Pancreas (tissue), 10 donors: ENCODE results near the gene FLVCR1. TPM values are rescaled to one million over a fixed set of nuclear protein-coding genes. Genes with fewer than 3 reads are reported as not detected.
A peak's percentile ranks its signal among the peaks of the same experiment; 100 is the strongest.
"Not testable (repeated sequence)": the region's sequence is repeated elsewhere in the genome, so short reads cannot be mapped to it uniquely, and the experiment has no call there.

Experiments used
- ATAC-seq, 4 donors: fragments of 200-7000 bp; cut with Tn5 transposase; one replicate each; pipeline versions ENCODE4 v1.8.0 to v1.9.1; 2020; ENCODE audit warnings: mild to moderate bottlenecking in 4 of 4, moderate library complexity in 4 of 4
- DNase-seq, 6 donors: peaks; one replicate each; pipeline ENCODE4 v3.0.0-alpha.2; 2020
- FAIRE-seq: peaks from 2 replicates; lab custom pipeline; 2012; peaks lifted over from hg19 to GRCh38; lab: Jason Lieb, UNC
- H3K27ac ChIP-seq, 4 donors: fragments of 200-600 bp; sonication (generic); 1 replicate in 3 of 4; 2 replicates in 1 of 4; pipeline versions ENCODE4 v1.5.0 to v1.8.0; 2020
- H3K27me3 ChIP-seq, 4 donors: fragments of 200-600 bp; one replicate each; pipeline ENCODE4 v1.8.0; 2021
- H3K36me3 ChIP-seq, 3 donors: fragments of 200-600 bp; sonication (generic) in 1 of 3; one replicate each; pipeline versions ENCODE4 v1.5.0 to v1.8.0; 2020 to 2021
- H3K4me1 ChIP-seq, 3 donors: fragments of 200-600 bp; one replicate each; pipeline ENCODE4 v1.8.0; 2021
- H3K4me3 ChIP-seq, 4 donors: fragments of 200-600 bp; sonication (generic) in 2 of 4; one replicate each; pipeline versions ENCODE4 v1.5.0 to v1.8.0; 2020 to 2021
- H3K9me3 ChIP-seq, 4 donors: fragments of 200-600 bp; one replicate each; pipeline ENCODE4 v1.8.0; 2021
- CTCF ChIP-seq, 4 donors: fragments of 200-600 bp; sonication (generic) in 3 of 4; IDR thresholded peaks; one replicate each; pipeline versions ENCODE4 v1.5.0 to v1.8.0; 2021; ENCODE audit warnings: antibody characterized with exemption in 4 of 4
- WGBS, 2 donors: extraction: QIAGEN DNeasy Blood & Tissue Kit; methylation state at CpG; one replicate each; pipeline ENCODE4 v1.1.7; 2013; 5-methylcytosine and 5-hydroxymethylcytosine counted together
- intact Hi-C, 3 donors: fragments of 100-400 bp; cut with DNase I; formaldehyde crosslinking; loops; one replicate each; pipeline versions ENCODE4 v1.11.1 to v1.14.2; 2022
- polyA plus RNA-seq, 2 donors: library from polyadenylated mRNA; stranded (reverse); fragments of 200-250 nt; gene quantifications; one replicate each; pipeline ENCODE4 v1.2.3, GENCODE V29; 2013
- total RNA-seq, 6 donors: library from RNA; stranded (reverse); fragmentation: NEBNext Ultra II Directional in 4 of 6; extraction: Animal tissue kit (Norgen Biotek cat#: 25700) in 4 of 6; gene quantifications; one replicate each; pipeline versions ENCODE4 v1.2.1 to v1.2.4, GENCODE V29; 2021 to 2023
- donor health status: healthy with polysubstance abuse.
- donor health status: DM: no; HTN: no; CAD: no; lungs with moderate emphysema.
- donor health status: DM: no; HTN: no; CAD: no.
- donor health status: control.
- donor health status: control.
- donor health status: Bipolar disorder and iron deficiency.
- donor health status: DM: yes; HTN: yes; CAD: no.
- donor health status: DM: no; HTN: no; CAD: no.
- donor health status: DM: no; HTN: no; CAD: no.
- donor health status: DM: yes; HTN: yes; CAD: no.

FLVCR1 gene
- total and polyA plus RNA-seq, 8 donors = 1.4 to 5.6 (median 3.5) TPM

GRCh38 chr1:212827831-212828278 is 30.2 kb upstream of the FLVCR1 start:
- 54 to 57% methylated on average over 5 of the region's 5 CpGs for WGBS, 2 donors
- no peak for FAIRE-seq

GRCh38 chr1:212828395-212828794 is 29.7 kb upstream of the FLVCR1 start:
- no peaks in the 10 kb centered on the region for H3K36me3 ChIP-seq
- H3K27me3 ChIP-seq = no peaks in the 10 kb centered on the region
- ATAC-seq (no peak), DNase-seq (no peak), FAIRE-seq (no peak)
- no peak for TF ChIP-seq CTCF (IDR thresholded peaks at IDR 0.05)
- H3K4me3 ChIP-seq = no peak overlapping the region
- H3K4me1 ChIP-seq = peaks cover 0 to 10% (median 0%) of the 10 kb centered on the region in 3 donors
- 77 to 87% methylated on average over 2 of the region's 2 CpGs for WGBS, 2 donors
- no peak overlapping the region for H3K27ac ChIP-seq
- intact Hi-C loops = no loop called here
- H3K9me3 ChIP-seq = no peaks in the 10 kb centered on the region

More at GRCh38 chr1:212827831-212828278, 30.2 kb upstream of the FLVCR1 start:
- peaks cover 0 to 4% (median 0%) of the 10 kb centered on the region in 3 donors for H3K4me1 ChIP-seq
- intact Hi-C loops = no loop called here
- DNase-seq = no peak
- no peak for ATAC-seq
- H3K9me3 ChIP-seq = no peaks in the 10 kb centered on the region
- no peak overlapping the region for H3K4me3 ChIP-seq
- no peaks in the 10 kb centered on the region for H3K27me3 ChIP-seq
- TF ChIP-seq CTCF (IDR thresholded peaks at IDR 0.05) = no peak
- no peak overlapping the region for H3K27ac ChIP-seq
- no peaks in the 10 kb centered on the region for H3K36me3 ChIP-seq

GRCh38 chr1:212833211-212834207 is 24.6 kb upstream of the FLVCR1 start:
- 34 to 36% methylated on average over 8 of the region's 8 CpGs for WGBS, 2 donors
- H3K27me3 ChIP-seq, intact Hi-C loops, H3K9me3 ChIP-seq, FAIRE-seq, H3K36me3 ChIP-seq, H3K4me3 ChIP-seq: not testable (repeated sequence)
- DNase-seq = peak in 5 of 6 donors; percentile 54 to 67 (median 59)
- Histone ChIP-seq H3K27ac (peak overlapping the region in 3 of 4 donors; percentile 35 to 67 (median 60)), H3K4me1 (peaks cover 0 to 18% (median 4%) of the 10 kb centered on the region in 3 donors)
- peak; percentile 89 to 94 (median 92) for ATAC-seq

- Histone ChIP-seq H3K36me3 (no peaks in the 10 kb centered on the region), H3K4me1 (peaks cover 0 to 11% (median 4%) of the 10 kb centered on the region in 3 donors), H3K27ac (no peak overlapping the region), H3K27me3 (no peaks in the 10 kb centered on the region), H3K9me3 (no peaks in the 10 kb centered on the region), H3K4me3 (no peak overlapping the region)
- DNase-seq (no peak), FAIRE-seq (no peak), ATAC-seq (no peak)
- 71 to 74% methylated on average over 5 of the region's 5 CpGs for WGBS, 2 donors
- intact Hi-C loops = no loop called here
- TF ChIP-seq CTCF (IDR thresholded peaks at IDR 0.05) = no peak
Observed at GRCh38 chr1:212838145-212838544, 19.9 kb upstream of the FLVCR1 start.

- H3K36me3 ChIP-seq, ATAC-seq, H3K27ac ChIP-seq, intact Hi-C loops, DNase-seq, H3K4me1 ChIP-seq, FAIRE-seq, H3K9me3 ChIP-seq, H3K27me3 ChIP-seq, H3K4me3 ChIP-seq: not testable (repeated sequence)
- 82 to 89% methylated on average over 3 of the region's 3 CpGs for WGBS, 2 donors
Observed at GRCh38 chr1:212844521-212844920, 13.6 kb upstream of the FLVCR1 start.
